Omental fat pad (tissue), 4 donors: ENCODE results near the gene ALDH7A1. TPM values are rescaled to one million over a fixed set of nuclear protein-coding genes. Genes with fewer than 3 reads are reported as not detected.
"Not testable (repeated sequence)": the region's sequence is repeated elsewhere in the genome, so short reads cannot be mapped to it uniquely, and the experiment has no call there.

Experiments used
- ATAC-seq: fragments of 150-250 bp; one replicate; pipeline ENCODE4 v1.9.1; 2016; ENCODE audit warnings: mild to moderate bottlenecking, moderate library complexity; ENCODE audit not compliant: low FRiP score
- DNase-seq: peaks from one replicate; pipeline ENCODE4 v3.0.0-alpha.2; 2019; ENCODE audit warnings: low spot score
- CTCF ChIP-seq, 3 donors: fragments of 450-650 bp; IDR thresholded peaks; one replicate each; pipeline ENCODE4 v1.5.1; 2016 to 2017; ENCODE audit warnings: antibody characterized with exemption in 3 of 3, mild to moderate bottlenecking in 3 of 3, moderate library complexity in 2 of 3
- total RNA-seq, 4 donors: library from RNA; depleted of rRNA; stranded (reverse); fragments of >200 nt; gene quantifications; one replicate each; pipeline ENCODE4 v1.1.0, GENCODE V29; 2016

The ALDH7A1 gene
- total RNA-seq, 4 donors from 2014 or later: 14.8 to 32.6 (median 17.9) TPM

- DNase-seq (no peak), ATAC-seq (no peak)
These were observed 15.1 kb upstream of the ALDH7A1 start for GRCh38 chr5:126610160-126610559.

DNA sequence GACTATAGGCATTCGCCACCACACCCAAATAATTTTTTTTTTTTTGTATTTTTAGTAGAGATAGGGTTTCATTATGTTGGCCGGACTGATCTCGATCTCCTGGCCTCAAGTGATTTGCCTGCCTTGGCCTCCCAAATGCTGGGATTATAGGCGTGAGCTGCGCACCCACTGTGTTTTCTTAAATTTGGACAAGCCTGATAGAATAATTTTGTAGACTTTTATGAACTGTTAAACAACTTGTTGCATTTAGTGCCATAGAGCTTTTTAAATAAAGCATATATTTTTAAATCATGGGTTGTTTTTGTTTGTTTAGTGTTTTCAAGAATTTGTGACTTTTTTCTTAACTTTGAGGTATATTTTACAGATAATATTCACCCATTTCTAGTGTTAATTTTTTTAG is 10.5 kb upstream of the ALDH7A1 start:
- DNase-seq (no peak), ATAC-seq (no peak)
- no peak for TF ChIP-seq CTCF (IDR thresholded peaks at IDR 0.05)

More at GRCh38 chr5:126610160-126610559, 15.1 kb upstream of the ALDH7A1 start:
- TF ChIP-seq CTCF (IDR thresholded peaks at IDR 0.05): no peak

DNA sequence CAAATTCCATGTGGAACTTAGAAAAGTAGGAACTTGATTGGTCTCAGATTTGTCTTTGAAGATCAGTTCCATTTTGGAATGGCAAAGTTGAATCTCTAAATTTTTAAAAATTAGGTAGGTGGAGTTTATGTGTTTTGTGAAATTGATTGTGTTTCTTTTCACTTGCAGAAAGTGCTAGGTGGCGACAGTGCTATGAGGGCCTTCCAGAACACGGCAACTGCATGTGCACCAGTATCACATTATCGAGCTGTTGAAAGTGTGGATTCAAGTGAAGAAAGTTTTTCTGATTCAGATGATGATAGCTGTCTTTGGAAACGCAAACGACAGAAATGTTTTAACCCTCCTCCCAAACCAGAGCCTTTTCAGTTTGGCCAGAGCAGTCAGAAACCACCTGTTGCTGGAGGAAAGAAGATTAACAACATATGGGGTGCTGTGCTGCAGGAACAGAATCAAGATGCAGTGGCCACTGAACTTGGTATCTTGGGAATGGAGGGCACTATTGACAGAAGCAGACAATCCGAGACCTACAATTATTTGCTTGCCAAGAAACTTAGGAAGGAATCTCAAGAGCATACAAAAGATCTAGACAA is 8.5 kb upstream of the ALDH7A1 start:
- no peak for DNase-seq
- no peak for TF ChIP-seq CTCF (IDR thresholded peaks at IDR 0.05)
- ATAC-seq: no peak

DNA sequence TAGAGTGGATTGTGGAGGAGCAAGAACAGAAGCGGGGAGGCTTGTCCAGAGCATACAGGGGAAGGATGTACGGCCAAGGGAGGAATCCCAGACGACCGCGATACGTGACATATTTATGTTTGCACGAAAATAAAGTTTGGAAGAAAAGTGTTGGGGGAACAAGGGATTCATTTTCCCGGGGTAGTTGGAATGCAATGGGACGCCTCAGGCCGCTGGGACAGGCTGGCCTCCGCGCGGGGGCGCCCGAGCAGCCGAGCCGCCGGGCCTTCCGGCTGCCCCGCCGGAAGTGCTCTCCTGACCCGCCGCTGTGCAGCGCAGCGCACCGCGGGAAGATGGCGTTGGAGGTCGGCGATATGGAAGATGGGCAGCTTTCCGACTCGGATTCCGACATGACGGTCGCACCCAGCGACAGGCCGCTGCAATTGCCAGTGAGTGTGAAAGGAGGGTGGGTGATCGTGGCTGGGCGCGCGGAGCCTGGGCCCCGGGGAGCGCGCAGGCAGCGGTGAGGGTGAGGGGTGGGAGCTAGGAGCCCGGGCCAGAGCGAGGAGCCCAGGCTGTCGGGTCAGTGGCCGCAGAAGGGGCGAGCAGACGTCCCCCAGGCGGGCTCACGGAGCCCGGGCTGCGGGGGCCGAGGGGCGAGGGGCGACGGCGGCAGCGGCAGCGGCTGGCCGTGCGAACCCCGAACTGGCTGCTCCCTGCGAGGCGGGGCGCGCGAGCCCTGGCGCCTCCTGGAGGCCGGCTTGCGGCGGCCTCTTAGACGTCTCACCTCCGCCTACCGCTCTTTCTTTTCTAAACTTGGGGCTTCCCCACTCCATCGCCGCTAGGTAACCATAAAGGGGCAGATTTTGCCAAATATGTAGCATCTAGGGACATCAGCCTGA is 5.9 kb upstream of the ALDH7A1 start, which contains the start of gene PHAX:
PHAX (plus strand) TSS at position 317 of the 881 bp plus-strand sequence; CDS start at position 333, 16 bp downstream.
- ATAC-seq: peak; percentile 98
- peak; percentile 38 for DNase-seq
- no peak for TF ChIP-seq CTCF (IDR thresholded peaks at IDR 0.05)

DNA sequence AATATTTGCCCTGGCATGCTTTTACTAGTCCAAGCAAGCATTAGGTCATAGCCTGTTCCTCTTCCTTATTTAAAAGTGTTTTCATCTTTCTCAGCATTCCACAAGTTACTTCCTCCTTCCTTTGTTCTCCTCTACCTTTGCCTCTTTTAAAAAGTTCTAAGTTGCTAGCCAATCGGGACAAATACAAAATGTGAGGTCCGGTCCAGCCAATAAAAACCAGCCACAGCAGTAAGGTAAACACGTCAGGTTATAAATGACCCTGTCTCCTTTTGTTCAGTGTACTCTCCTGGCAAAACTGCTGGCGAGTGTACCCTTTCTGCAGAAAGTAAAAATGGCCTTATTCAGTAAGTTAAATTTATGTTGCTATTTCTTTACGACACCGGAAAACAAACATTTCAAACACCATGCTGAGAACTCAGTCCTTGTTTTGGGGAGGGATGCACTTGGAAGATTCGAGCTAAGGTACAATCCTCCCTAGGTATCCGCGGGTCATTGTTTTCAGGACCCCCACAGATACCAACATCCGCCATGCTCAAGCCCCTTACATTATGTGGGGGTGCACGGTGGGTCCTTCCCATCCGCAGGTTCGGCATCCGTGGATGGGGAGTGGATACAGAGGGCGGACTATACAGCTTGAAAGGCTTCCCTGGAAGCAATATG is 5.1 kb upstream of the ALDH7A1 start:
- ATAC-seq: peak; percentile 16
- DNase-seq: not testable (repeated sequence)

- no peak for ATAC-seq
- TF ChIP-seq CTCF (IDR thresholded peaks at IDR 0.05): no peak
- DNase-seq: no peak
These were observed 4.5 kb upstream of the ALDH7A1 start for GRCh38 chr5:126599499-126599898.

DNA sequence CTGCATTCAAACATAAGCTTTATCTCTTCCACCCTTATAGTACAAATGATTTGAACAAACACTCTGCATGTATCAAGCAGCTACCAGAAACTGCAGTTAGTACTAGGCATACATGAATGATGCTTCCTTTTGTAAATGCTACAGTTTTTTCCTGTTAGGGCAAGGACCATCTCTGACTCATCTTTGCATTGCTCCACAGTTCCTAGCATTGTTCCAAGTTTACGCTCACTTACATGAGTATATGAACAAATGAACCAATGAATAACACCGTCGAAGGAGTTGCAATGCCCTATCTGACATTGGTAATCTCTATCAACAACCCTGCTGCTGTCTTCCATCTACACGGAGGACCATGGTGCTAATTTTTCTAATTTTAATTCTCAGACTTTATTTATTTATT is 2.1 kb upstream of the ALDH7A1 start:
- no peak for TF ChIP-seq CTCF (IDR thresholded peaks at IDR 0.05)
- no peak for ATAC-seq

More for the DNA sequence above, 2.1 kb upstream of the ALDH7A1 start:
- no peak for DNase-seq
